Peyer's patch (tissue), 4 donors: ENCODE results near the gene MICAL3.

Experiments used
- POLR2A ChIP-seq, 2 donors: fragments of 450-650 bp; IDR thresholded peaks; one replicate each; pipeline ENCODE4 v1.5.1; 2017; ENCODE audit warnings: antibody characterized with exemption in 2 of 2, mild to moderate bottlenecking in 2 of 2, moderate library complexity in 2 of 2
- TF ChIP-seq, protein P1 (sequence below), 6 experiments: fragments of 450-650 bp in 4 of 6; fragments of 200-600 bp in 2 of 6; sonication (generic) in 1 of 6; IDR thresholded peaks; one replicate each; pipeline ENCODE4 v1.5.1; 2017 to 2019; ENCODE audit warnings: antibody characterized with exemption in 6 of 6, mild to moderate bottlenecking in 3 of 6, moderate library complexity in 1 of 6

- TF ChIP-seq, protein P1, sequence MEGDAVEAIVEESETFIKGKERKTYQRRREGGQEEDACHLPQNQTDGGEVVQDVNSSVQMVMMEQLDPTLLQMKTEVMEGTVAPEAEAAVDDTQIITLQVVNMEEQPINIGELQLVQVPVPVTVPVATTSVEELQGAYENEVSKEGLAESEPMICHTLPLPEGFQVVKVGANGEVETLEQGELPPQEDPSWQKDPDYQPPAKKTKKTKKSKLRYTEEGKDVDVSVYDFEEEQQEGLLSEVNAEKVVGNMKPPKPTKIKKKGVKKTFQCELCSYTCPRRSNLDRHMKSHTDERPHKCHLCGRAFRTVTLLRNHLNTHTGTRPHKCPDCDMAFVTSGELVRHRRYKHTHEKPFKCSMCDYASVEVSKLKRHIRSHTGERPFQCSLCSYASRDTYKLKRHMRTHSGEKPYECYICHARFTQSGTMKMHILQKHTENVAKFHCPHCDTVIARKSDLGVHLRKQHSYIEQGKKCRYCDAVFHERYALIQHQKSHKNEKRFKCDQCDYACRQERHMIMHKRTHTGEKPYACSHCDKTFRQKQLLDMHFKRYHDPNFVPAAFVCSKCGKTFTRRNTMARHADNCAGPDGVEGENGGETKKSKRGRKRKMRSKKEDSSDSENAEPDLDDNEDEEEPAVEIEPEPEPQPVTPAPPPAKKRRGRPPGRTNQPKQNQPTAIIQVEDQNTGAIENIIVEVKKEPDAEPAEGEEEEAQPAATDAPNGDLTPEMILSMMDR (IDR thresholded peaks at IDR 0.05), result no peak
- TF ChIP-seq POLR2A (IDR thresholded peaks at IDR 0.05), result no peak
Observed at GRCh38 chr22:18063306-18063705, 38.9 kb upstream of the MICAL3 start.
